ENCODE results near the gene NEBL.

NEBL gene

DNA sequence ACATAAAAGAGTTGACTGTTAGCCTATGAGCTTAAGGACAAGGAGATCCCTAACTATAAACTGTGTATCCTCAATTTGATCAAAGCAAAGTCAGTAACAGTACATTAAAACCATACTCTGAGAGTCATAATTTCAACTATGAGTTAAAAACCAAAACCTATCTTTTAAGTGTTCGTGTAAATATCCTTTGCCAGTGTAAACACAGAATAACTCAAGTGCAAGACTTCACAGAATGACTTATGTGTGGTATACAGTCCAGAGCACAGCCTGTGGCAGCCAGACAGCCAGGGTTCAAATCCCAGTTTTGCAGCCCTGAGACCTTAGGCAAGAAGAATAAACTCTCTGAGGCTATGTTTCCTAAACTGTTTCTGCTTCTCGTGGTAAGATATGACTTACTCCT lies 30.3 kb upstream of the NEBL start:
- CTCF ChIA-PET = interaction anchor here (0.5 kb wide), 1 partner anchor 963 kb away, joined by 4 read pairs; no protein-coding TSS in a partner anchor
- POLR2A ChIA-PET = no interaction called here
- H3K36me3 ChIP-seq (ENCODE audit: control insufficient read depth in 2 of 2, insufficient read depth in 1 of 2, low read length in 2 of 2) = no peaks in the 10 kb centered on the region
- TF ChIP-seq SP2 (tag by site-specific recombination; IDR thresholded peaks at IDR 0.05) = no peak
- no peak for TF ChIP-seq MYNN (tag by site-specific recombination; IDR thresholded peaks at IDR 0.05; ENCODE audit: borderline replicate concordance)
- no peaks in the 10 kb centered on the region for H3K9me3 ChIP-seq (ENCODE audit: control insufficient read depth, insufficient read depth, low read depth, low read length)
- no peak overlapping the region for H3K27ac ChIP-seq (ENCODE audit: extremely low read depth, low read depth, low read length)
- no peak overlapping the region for H3K4me3 ChIP-seq (ENCODE audit: low read depth, low read length)
- H3K4me1 ChIP-seq (ENCODE audit: control insufficient read depth, insufficient read depth, low read length) = no peaks in the 10 kb centered on the region

- POLR2A ChIA-PET = no interaction called here
- Histone ChIP-seq H3K27ac (ENCODE audit: extremely low read depth, low read depth, low read length) (no peak overlapping the region), H3K36me3 (ENCODE audit: control insufficient read depth in 2 of 2, insufficient read depth in 1 of 2, low read length in 2 of 2) (no peaks in the 10 kb centered on the region), H3K4me3 (ENCODE audit: low read depth, low read length) (no peak overlapping the region), H3K4me1 (ENCODE audit: control insufficient read depth, insufficient read depth, low read length) (no peaks in the 10 kb centered on the region), H3K9me3 (ENCODE audit: control insufficient read depth, insufficient read depth, low read depth, low read length) (no peaks in the 10 kb centered on the region)
- CTCF ChIA-PET = no interaction called here
- TF ChIP-seq ZSCAN18 (tag by site-specific recombination; IDR thresholded peaks at IDR 0.05) = no peak
- no peak for TF ChIP-seq ZNF19 (tag by site-specific recombination; IDR thresholded peaks at IDR 0.05; ENCODE audit: low read depth)
- TF ChIP-seq ZNF169 (tag by site-specific recombination; IDR thresholded peaks at IDR 0.05) = no peak
- TF ChIP-seq, protein P1, sequence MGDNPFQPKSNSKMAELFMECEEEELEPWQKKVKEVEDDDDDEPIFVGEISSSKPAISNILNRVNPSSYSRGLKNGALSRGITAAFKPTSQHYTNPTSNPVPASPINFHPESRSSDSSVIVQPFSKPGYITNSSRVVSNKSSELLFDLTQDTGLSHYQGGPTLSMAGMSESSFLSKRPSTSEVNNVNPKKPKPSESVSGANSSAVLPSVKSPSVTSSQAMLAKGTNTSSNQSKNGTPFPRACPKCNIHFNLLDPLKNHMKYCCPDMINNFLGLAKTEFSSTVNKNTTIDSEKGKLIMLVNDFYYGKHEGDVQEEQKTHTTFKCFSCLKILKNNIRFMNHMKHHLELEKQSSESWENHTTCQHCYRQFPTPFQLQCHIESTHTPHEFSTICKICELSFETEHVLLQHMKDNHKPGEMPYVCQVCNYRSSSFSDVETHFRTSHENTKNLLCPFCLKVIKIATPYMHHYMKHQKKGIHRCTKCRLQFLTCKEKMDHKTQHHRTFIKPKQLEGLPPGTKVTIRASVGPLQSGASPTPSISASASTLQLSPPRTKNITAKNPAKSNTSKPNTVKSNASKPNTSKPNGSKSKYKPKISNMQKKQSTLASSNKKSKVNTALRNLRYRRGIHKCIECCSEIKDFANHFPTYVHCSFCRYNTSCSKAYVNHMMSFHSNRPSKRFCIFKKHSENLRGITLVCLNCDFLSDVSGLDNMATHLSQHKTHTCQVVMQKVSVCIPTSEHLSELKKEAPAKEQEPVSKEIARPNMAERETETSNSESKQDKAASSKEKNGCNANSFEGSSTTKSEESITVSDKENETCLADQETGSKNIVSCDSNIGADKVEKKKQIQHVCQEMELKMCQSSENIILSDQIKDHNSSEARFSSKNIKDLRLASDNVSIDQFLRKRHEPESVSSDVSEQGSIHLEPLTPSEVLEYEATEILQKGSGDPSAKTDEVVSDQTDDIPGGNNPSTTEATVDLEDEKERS (tag by site-specific recombination; IDR thresholded peaks at IDR 0.05) = no peak
- TF ChIP-seq ZFHX2 (tag by site-specific recombination; conservative IDR thresholded peaks at IDR 0.05) = no peak
- TF ChIP-seq ZNF785 (tag by site-specific recombination; IDR thresholded peaks at IDR 0.05) = no peak
- TF ChIP-seq ZFP3 (tag by site-specific recombination; IDR thresholded peaks at IDR 0.05; ENCODE audit: low read depth) = no peak
- TF ChIP-seq, protein P2, sequence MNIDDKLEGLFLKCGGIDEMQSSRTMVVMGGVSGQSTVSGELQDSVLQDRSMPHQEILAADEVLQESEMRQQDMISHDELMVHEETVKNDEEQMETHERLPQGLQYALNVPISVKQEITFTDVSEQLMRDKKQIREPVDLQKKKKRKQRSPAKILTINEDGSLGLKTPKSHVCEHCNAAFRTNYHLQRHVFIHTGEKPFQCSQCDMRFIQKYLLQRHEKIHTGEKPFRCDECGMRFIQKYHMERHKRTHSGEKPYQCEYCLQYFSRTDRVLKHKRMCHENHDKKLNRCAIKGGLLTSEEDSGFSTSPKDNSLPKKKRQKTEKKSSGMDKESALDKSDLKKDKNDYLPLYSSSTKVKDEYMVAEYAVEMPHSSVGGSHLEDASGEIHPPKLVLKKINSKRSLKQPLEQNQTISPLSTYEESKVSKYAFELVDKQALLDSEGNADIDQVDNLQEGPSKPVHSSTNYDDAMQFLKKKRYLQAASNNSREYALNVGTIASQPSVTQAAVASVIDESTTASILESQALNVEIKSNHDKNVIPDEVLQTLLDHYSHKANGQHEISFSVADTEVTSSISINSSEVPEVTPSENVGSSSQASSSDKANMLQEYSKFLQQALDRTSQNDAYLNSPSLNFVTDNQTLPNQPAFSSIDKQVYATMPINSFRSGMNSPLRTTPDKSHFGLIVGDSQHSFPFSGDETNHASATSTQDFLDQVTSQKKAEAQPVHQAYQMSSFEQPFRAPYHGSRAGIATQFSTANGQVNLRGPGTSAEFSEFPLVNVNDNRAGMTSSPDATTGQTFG (tag by site-specific recombination; IDR thresholded peaks at IDR 0.05; ENCODE audit: borderline replicate concordance) = no peak
- TF ChIP-seq ZSCAN30 (tag by site-specific recombination; IDR thresholded peaks at IDR 0.05) = no peak
- no peak for TF ChIP-seq ZNF404 (tag by site-specific recombination; IDR thresholded peaks at IDR 0.05)
- TF ChIP-seq ZNF768 (tag by site-specific recombination; IDR thresholded peaks at IDR 0.05) = no peak
- TF ChIP-seq, protein P3, sequence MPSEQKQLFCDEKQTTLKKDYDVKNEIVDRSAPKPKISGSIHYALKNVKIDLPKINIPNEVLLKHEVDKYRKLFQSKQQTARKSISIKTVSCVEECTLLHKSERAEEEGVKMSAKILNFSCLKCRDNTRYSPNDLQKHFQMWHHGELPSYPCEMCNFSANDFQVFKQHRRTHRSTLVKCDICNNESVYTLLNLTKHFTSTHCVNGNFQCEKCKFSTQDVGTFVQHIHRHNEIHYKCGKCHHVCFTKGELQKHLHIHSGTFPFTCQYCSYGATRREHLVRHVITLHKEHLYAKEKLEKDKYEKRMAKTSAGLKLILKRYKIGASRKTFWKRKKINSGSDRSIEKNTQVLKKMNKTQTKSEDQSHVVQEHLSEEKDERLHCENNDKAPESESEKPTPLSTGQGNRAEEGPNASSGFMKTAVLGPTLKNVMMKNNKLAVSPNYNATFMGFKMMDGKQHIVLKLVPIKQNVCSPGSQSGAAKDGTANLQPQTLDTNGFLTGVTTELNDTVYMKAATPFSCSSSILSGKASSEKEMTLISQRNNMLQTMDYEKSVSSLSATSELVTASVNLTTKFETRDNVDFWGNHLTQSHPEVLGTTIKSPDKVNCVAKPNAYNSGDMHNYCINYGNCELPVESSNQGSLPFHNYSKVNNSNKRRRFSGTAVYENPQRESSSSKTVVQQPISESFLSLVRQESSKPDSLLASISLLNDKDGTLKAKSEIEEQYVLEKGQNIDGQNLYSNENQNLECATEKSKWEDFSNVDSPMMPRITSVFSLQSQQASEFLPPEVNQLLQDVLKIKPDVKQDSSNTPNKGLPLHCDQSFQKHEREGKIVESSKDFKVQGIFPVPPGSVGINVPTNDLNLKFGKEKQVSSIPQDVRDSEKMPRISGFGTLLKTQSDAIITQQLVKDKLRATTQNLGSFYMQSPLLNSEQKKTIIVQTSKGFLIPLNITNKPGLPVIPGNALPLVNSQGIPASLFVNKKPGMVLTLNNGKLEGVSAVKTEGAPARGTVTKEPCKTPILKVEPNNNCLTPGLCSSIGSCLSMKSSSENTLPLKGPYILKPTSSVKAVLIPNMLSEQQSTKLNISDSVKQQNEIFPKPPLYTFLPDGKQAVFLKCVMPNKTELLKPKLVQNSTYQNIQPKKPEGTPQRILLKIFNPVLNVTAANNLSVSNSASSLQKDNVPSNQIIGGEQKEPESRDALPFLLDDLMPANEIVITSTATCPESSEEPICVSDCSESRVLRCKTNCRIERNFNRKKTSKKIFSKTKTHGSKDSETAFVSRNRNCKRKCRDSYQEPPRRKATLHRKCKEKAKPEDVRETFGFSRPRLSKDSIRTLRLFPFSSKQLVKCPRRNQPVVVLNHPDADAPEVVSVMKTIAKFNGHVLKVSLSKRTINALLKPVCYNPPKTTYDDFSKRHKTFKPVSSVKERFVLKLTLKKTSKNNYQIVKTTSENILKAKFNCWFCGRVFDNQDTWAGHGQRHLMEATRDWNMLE (tag by site-specific recombination; conservative IDR thresholded peaks at IDR 0.05; ENCODE audit: low read depth) = no peak
Measured at GRCh38 chr10:20922451-20922850, 25.3 kb upstream of the NEBL start.

Measured in HEK293 (cell line).